Germinal center (tissue), 1 donor: ENCODE data around the gene PPP1R36.
"Not testable (repeated sequence)": the region's sequence is repeated elsewhere in the genome, so short reads cannot be mapped to it uniquely, and the experiment has no call there.

ENCODE experiments used
- DNase-seq: peaks from one replicate; pipeline ENCODE4 v3.0.0; 2012; ENCODE audit warnings: mixed read lengths, low spot score

The PPP1R36 gene

GRCh38 chr14:64520699-64521098, 29.1 kb upstream of the PPP1R36 start:
- DNase-seq = no peak

- no peak for DNase-seq
These were observed 27.0 kb upstream of the PPP1R36 start for GRCh38 chr14:64522591-64523355.

- no peak for DNase-seq
These were observed 24.4 kb upstream of the PPP1R36 start for GRCh38 chr14:64525354-64525753.

- no peak for DNase-seq
These were observed 18.2 kb upstream of the PPP1R36 start for GRCh38 chr14:64531567-64531966.

- DNase-seq = no peak
These were observed 13.1 kb upstream of the PPP1R36 start for GRCh38 chr14:64536488-64537245.

DNA sequence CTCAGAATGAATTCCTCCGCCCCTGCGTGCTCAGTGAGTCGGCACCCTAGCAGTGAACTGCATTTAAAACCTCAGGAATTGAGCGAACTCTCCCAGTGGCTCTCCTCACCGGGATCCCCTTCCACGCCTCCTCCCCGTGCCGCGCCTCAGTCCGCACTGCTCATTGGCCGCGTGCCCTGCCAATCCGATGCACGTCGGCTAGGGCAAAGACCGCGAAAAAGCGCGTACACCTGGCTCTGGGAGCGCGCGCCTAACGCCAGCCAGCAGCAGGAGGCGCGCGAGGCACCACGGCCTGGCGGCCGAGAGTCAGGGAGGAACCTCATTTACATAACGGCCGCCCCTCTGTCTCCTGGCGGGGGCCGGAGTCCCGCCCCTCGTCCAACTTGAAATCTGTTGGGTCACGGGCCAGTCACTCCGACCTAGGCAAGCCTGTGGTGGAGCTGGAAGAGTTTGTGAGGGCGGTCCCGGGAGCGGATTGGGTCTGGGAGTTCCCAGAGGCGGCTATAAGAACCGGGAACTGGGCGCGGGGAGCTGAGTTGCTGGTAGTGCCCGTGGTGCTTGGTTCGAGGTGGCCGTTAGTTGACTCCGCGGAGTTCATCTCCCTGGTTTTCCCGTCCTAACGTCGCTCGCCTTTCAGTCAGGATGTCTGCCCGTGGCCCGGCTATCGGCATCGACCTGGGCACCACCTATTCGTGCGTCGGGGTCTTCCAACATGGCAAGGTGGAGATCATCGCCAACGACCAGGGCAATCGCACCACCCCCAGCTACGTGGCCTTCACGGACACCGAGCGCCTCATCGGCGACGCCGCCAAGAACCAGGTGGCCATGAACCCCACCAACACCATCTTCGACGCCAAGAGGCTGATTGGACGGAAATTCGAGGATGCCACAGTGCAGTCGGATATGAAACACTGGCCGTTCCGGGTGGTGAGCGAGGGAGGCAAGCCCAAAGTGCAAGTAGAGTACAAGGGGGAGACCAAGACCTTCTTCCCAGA, 9.3 kb upstream of the PPP1R36 start, which contains the start of gene HSPA2:
HSPA2 (plus strand) TSS at position 534 of the 995 bp plus-strand sequence; CDS start at position 643, 109 bp downstream.
- DNase-seq = peak; percentile 94

DNA sequence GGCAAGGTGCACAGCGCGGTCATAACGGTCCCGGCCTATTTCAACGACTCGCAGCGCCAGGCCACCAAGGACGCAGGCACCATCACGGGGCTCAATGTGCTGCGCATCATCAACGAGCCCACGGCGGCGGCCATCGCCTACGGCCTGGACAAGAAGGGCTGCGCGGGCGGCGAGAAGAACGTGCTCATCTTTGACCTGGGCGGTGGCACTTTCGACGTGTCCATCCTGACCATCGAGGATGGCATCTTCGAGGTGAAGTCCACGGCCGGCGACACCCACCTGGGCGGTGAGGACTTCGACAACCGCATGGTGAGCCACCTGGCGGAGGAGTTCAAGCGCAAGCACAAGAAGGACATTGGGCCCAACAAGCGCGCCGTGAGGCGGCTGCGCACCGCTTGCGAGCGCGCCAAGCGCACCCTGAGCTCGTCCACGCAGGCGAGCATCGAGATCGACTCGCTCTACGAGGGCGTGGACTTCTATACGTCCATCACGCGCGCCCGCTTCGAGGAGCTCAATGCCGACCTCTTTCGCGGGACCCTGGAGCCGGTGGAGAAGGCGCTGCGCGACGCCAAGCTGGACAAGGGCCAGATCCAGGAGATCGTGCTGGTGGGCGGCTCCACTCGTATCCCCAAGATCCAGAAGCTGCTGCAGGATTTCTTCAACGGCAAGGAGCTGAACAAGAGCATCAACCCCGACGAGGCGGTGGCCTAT, 8.3 kb upstream of the PPP1R36 start:
- no peak for DNase-seq

GRCh38 chr14:64541972-64542835, 7.6 kb upstream of the PPP1R36 start:
- peak; percentile 14 for DNase-seq

GRCh38 chr14:64542836-64543201, 6.9 kb upstream of the PPP1R36 start:
- no peak for DNase-seq

GRCh38 chr14:64544607-64545312, 5.0 kb upstream of the PPP1R36 start:
- no peak for DNase-seq

DNA sequence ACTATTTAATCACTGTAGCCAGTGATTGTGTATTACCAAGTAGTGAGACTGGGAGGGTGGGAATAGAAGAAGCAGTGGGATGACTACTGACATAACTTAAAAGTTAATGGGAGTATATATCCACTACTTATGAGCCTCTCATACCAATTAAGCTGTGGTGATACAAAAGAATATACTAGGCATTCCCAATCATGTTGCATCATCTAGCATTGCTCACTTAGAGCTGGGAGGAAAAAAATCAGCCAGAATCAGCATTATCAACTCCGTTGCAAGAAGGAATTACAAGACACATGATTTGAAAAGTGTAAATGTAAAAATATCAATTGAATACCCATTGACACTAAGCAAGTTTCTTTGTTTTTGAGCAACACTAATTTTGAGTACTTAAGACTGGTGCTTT, 745 bp upstream of the PPP1R36 start:
- no peak for DNase-seq

DNA sequence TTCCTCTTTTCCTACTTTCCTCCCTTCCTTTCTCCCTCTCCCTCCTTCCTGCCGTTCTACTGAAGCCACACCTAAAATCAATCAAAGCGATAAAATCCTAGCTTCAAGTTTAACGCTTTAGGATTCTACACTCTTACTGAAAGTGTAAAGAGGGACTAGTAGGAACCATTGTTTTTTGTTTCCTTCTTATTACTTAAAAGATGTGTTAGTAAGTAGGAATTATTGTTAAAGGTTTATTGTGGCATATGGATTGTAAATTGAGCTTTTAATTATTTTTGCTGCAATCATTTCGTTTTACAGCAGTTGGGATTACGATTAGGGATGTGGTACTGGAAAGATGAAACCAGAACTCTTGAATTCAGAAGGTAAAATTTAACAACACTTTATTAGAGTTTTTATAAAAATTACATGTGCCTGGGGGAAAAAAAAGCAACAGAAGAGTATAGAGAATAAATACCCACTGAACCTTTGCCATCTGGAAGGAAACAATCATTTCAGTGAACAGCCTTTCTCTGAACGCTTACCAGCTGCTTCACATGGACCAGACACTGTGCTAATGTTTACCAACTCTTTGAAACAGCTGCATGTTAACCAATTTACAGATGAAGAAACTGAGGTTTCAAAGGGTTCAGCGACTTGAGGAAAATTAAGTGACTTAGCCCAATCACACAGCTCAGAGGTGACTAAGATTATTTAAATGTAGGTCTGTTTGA, 1.0 kb downstream of the PPP1R36 start:
- DNase-seq = no peak

DNA sequence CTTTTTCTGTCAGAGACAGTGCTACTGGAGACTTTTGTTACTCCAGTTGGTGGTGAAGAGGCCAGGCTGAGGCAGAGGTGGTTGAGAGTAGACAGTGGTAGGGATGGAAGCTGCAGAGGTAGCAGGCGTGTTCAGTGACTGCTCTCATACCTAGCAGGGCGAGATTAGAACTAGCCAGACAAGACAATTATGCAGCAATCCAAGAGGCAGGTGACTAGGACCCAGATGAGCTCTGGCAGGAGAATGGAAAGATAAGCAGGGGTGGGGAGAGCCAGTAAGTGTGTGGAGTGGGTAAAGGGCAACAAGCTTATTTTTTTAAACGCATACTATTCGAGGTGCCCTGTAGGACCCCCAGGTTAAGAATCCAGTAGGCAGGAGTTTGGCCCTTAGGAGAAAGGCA, 4.8 kb downstream of the PPP1R36 start:
- DNase-seq = no peak

DNA sequence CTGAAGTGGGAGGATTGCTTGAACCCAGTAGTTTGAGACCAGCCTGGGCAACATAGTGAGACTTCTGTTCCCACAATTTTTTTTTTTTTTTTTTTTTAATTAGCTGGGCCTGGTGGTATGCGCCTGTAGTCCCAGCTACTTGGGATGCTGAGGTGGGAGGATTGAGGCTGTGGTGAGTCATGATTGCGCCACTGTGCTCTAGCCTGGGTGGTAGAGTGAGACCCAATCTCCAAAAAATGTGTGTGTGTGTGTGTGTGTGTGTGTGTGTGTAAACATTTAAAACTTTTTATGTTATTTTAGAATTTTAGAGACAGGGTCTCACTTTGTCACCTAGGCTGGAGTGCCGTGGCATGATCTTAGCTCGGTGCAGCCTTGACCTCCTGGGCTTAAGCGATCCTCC, 6.8 kb downstream of the PPP1R36 start:
- no peak for DNase-seq

GRCh38 chr14:64558216-64558615, 8.5 kb downstream of the PPP1R36 start:
- DNase-seq = not testable (repeated sequence)

DNA sequence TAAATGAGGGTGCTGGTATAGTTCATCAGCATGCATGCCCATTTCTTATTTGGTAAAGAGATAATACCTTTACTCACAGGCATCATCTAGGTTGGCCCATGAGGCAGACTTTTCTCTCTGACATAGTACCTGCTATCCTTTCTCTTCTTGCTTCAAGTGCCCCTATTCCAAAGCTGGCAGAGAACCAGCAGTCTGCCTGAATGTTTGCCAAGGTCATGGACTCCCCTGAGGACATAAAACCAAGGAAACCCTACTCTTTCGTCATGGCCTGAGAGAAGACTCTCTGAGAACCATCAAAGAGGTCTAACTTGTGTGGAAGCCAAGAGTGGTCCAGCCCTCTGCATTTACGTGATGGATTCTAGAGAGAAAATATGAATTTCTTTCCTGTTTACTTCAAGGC, 11.9 kb downstream of the PPP1R36 start:
- DNase-seq = no peak

DNA sequence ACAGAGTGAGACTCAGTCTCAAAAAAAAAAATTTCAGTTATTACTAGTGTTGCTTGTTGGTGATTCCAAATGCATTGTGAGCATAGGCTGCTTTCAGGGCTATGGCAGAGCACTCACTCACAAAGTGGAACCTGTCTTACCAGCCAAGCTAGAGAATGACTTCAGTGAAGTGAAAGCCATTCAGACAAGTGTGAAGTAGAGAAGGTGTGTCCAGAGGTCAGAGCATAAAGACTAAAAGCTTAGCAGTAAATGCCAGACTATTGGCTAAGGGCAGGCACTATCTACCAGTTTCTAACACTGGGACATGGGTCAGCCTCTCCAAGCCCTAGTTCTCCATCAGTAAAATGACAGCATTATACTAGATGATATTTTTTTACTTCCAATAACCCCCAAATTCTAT, 12.7 kb downstream of the PPP1R36 start:
- no peak for DNase-seq

DNA sequence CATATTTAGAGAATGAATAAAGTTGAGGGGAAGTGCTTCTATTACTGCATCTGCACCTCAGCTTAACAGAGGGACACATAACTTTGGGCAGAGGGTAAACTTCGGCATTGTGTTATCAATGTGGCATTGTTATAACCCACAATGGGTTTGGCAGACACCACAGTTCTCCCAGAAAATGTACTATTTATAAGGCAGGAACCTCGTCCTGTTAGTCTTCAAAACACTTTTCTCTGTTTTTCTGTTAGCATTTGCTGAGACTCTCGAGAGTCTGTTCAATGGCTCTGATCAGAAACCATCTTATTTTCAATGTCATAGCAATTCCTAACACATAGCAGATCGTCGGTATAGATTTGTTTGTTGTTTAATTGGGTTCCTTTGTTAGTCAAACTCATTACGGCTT, 13.9 kb downstream of the PPP1R36 start:
- no peak for DNase-seq

DNA sequence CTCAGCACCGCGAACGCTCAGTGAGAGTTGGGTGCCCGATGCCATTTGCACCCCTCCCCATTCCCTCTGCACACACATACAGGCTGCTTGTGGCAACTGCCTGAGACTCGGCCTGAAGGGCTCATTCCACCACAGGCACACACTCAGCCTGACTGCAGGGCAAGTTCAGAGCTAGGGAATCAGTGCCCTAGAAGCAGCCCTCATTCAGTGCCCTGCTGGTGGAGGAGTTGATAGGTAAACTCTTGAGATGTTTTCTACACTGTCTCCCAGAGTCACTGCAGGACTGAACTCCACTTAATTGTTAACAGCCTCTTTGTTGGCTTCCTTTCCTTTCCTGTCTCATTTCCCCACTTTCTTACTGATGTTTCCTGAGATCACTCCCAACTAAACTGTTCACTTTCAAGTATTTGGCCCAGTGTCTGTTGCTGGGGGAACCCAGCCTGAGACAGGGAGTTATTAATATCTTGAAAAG, 16.9 kb downstream of the PPP1R36 start:
- DNase-seq = no peak
